Right ventricle myocardium superior (tissue), 1 donor: ENCODE data around the gene SLC7A6. TPM values are rescaled to one million over a fixed set of nuclear protein-coding genes. Genes with fewer than 3 reads are reported as not detected.

Source experiments
- ATAC-seq: fragments of 200-7000 bp; cut with Tn5 transposase; one replicate; pipeline ENCODE4 v1.9.1; 2020; ENCODE audit warnings: mild to moderate bottlenecking; ENCODE audit not compliant: poor library complexity
- DNase-seq: peaks from one replicate; pipeline ENCODE4 v3.0.0-alpha.2; 2020
- intact Hi-C: fragments of 100-400 bp; cut with DNase I; formaldehyde crosslinking; loops from one replicate; pipeline ENCODE4 v1.11.2; 2022
- total RNA-seq: library from RNA; stranded (reverse); fragmentation: NEBNext Ultra II Directional; extraction: Animal tissue kit (Norgen Biotek cat#: 25700); gene quantifications from one replicate; pipeline ENCODE4 v1.2.1, GENCODE V29; 2021
- donor health status: DM: no; HTN: yes; CAD: no; lungs with severe emphysema.

SLC7A6 gene
- total RNA-seq, 1 donor from 2014 or later = 38.7 TPM

DNA sequence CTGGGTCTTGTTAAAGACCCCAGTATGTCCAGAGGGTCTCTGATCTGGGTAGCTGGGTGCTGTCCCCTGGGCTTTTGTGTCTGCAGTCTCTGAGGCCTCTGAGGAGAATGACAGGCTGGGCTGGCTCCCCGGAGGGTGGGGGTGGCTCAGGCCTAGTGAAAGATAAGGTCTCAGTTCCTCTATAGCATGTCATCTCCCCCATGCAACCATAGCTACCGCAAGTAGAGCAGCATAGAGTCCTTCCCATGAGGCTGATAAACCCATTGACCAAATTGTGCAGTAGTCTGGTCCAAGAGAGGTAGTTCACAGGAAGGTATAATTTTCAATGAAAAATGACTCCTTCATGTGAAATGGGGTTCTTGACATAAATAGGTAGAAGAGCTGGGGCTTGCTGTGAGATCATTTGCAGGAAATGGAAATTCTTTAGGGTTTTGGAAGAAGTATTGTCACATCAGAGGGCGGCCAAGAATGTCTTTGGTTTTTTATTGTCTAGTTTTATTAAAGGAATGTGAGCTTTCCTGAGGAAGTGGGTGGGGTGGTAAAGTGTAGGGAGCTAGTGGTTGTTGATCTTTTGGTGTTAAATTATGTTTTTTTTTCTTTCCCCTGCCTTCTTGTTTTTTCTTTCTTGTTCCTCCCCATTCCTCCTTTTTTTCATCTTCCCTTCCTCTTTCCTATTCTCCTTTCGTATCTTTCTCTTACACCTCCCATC, 25.4 kb downstream of the SLC7A6 start:
- ATAC-seq (no peak), DNase-seq (no peak)
- intact Hi-C loops = no loop called here

DNA sequence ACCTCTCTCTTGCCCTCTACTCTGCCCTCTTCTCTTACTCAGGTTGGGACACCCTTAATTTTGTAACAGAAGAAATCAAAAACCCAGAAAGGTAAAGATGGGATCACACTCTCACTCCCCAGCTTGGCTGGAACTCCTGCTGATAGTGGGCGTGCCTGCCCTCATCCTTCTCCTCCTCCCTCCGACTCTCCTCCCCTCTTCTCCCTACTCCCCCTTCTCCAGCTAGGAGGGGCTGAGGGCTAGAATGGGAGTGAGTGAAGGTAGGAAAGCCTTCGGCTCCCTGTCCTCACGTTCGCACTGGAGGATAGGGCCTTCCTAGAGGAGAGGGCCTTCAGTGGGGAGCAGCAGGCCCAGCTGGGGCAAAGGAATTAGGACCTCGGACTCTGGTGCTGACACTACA, 26.1 kb downstream of the SLC7A6 start:
- intact Hi-C loops = no loop called here
- DNase-seq (no peak), ATAC-seq (no peak)

DNA sequence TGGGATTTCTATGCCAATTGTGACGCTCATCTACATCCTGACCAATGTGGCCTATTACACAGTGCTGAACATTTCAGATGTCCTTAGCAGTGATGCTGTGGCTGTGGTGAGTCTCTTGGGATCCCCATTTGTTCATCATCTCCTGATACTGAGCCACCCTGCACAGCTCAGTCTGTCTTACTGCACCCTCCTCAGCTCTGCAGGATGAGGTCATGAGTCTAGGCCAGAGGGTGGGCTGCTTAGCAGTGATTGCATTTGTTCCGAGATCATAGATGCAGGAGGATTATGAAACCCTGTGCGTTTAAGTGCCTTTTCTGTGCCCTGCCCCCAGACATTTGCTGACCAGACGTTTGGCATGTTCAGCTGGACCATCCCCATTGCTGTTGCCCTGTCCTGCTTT, 26.9 kb downstream of the SLC7A6 start:
- intact Hi-C loops = no loop called here
- DNase-seq (no peak), ATAC-seq (no peak)

DNA sequence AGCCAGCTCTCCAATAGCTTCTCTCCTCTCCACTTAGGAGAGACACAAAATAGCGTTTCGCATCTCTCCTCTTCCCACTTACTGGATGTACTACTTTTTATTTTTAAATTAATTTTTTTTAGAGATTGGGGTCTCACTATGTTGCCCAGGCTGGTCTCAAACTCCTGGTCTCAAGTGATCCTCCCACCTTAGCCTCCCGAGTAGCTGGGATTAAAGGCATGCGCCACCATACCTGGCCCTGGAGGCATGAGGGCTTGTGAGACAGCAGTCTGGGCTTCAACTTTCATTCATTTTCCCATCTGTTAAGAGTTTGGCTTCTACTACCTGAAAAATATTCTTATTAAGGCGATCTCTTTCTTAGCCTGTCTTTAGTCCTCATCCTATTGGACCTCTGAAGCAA, 28.1 kb downstream of the SLC7A6 start:
- DNase-seq (no peak), ATAC-seq (no peak)
- intact Hi-C loops = no loop called here

DNA sequence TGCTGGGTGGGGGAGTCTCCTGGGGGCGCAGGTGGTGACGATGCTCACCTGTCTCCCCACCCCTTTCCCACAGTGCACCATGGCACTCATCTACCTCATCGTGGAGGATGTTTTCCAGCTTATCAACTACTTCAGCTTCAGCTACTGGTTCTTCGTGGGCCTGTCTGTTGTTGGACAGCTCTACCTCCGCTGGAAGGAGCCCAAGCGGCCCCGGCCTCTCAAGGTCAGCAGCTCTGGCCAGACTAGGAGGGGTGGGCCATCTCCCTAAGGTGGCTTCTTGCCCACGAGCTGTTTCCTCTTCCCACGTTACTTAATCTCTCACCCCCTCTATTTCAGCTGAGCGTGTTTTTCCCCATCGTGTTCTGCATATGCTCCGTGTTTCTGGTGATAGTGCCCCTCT, 32.0 kb downstream of the SLC7A6 start:
- ATAC-seq (peak; percentile 52), DNase-seq (peak; percentile 69)
- intact Hi-C loops = no loop called here

DNA sequence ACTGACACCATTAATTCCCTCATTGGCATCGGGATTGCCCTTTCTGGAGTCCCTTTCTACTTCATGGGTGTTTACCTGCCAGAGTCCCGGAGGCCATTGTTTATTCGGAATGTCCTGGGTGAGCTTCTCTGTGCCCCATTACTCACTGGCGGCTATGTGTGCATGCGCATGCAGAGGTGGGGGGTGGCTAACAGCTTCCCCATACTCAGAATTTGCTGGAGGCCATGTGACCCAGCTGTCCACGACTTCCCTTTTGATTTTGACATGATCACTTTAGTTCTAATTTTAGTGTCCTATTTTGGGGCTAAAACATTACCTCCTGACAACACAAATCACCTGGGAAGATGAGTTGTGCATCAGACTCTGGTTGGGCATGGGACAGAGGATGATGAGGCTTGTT, 32.4 kb downstream of the SLC7A6 start:
- intact Hi-C loops = no loop called here
- ATAC-seq (no peak), DNase-seq (no peak)

DNA sequence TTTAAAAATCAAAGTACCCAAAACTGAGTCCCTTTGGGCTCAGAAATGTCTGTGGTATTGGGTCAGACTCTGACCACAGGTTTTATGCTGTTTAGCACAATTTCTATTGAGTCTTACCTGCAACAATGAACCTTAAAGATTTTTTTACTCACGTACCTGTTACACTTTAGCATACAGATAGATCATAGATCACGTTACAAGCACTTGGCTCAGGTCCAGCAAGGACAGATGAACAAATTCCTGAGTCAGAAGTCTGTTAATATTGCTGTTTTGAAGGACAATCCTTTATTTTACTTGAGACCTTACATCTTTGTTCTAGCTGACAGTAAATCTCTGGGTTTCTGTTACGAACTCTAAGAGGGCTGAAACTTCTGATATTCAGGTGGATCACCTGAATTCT, 33.6 kb downstream of the SLC7A6 start:
- DNase-seq (no peak), ATAC-seq (no peak)
- intact Hi-C loops = no loop called here

DNA sequence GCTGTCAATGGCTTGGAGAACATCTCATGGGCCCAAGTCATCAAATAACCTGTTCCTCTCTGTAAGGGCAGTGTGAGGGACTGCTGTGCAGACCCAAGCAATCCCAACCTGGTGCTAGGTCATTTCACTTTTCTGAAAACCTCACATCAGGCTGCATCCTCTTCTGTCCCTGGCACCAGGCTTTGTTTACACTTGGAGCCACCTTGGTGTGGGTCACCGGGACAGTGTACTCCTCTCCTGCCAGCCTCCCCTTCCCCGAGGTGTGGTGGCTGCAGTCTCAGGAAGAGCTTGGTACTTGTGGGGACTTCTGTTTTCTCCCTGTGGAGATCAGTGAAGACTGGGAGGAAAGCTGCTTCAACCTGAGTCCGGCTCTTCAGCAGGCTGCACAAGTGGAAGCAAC, 34.0 kb downstream of the SLC7A6 start:
- DNase-seq (no peak), ATAC-seq (no peak)
- intact Hi-C loops = no loop called here

DNA sequence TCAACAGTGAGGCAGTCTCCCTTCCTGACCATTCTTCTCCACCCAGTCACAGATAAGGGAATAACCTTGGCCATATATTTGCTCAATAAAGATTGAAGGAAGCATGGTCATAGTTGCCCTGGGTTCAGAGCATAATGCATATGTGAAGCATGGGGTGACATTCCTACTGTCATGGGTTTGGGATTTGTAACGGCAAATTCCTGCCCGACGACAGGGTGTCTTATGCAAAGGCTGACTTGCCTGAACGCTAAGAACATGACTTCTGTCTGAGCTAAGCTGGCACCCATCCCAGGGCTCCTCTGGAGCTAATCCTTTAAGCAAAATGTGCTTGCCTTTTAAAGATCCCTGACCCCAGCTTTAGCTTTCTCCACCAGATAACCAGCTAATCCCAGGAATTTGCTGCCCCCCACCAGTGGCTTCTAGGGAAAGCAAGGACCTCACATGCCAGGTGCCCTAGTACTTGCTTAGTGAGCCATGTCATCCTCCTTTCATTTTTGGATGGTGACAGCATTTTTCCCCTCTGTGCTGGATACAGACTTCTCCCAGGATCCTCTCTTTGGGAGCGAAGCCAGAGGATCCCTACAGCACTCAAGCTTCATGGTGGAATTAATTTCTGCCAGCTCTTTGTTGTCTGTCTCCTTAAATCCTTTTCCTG, 34.7 kb downstream of the SLC7A6 start:
- intact Hi-C loops = no loop called here
- ATAC-seq (peak; percentile 50), DNase-seq (peak; percentile 79)

DNA sequence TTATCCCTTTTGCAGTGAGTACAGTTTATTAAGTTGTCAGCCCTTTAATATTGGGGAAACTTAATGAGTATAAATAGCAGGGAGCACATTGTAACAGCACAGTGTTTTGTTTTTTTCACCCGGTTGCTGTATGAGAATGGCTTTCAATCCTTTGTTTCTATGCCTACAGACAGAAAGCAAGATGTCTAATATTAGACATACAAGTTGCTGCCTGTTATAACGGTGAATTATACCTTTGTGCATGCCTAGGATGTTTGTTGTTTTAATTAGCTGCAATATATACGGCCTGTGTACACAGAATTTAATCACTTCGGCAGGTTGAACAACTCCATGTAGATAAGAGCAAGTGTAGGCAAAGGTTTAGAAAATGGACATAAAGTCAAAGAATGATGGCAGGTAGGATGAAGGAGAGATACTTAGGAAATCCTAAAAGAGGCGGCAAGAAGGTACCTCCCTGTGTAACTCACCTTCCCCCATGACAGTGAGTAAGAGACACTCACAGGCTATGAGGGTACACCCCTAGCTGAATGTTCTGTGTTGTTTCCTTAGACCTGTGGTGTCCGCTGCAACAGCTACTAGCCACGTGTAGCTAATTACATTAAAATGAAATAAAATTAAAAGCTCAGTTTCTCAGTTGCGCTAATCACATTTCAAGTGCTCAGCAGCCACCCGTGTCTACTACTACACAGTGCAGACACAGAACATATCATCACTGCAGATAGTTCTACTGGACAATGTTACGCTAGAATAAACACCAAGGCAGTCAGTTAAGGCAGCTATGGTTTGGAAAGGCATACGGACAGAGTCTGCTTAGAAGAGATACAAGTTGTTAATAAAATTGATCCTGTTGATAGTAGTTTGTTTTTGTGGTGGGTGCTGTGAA, 35.5 kb downstream of the SLC7A6 start:
- intact Hi-C loops = no loop called here
- DNase-seq (no peak), ATAC-seq (peak; percentile 23)

DNA sequence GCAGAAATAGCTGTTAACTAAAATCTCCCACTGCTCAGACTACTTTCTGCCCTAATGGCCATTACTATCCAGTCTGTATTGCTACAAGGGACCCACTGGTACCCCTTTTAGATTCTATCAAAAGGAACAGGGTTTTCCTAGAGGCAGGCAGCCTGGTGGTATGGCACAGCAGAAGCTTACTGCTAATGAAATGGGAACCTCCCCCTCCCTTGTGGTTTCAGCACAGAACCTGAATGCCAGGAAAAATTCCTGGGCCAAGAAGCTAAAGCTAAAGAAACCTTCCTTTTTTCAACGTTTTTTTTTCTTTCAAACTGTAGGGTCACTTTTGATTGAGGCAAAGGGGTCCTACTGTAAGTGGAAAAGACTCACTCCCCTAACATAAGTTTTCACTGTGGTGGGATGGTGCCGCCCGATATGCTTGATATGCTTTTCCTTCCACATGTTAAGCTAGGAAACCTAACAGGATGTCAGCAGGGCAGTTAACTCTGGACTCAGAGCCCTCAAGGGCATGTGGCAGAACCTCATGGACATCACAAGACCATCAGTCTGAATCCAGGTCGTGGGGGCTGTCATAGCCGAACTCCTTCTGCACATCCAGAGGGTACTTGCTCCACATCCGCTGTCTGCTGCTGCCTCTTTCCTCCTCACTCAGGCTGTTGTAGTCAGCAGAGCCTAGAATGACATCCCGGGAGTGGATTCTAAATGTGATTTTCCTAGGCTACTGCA, 36.6 kb downstream of the SLC7A6 start:
- intact Hi-C loops = no loop called here
- ATAC-seq (no peak), DNase-seq (no peak)

DNA sequence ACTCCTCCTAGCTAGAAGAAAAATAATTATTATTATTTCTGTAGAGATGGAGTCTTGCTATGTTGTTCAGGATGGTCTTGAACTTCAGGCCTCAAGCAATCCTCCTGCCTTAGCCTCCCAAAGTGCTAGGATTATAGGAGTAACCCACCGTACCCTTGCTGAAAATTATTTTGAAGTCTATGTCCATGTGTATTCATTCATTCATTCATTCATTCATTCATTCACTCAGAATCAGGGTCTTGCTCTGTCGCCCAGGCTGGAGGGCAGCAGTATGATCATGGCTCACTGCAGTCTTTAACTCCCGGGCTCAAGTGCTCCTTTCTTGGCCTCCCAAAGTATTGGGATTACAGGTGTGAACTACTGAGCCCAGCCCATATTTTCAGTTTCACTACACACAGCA, 42.3 kb downstream of the SLC7A6 start:
- DNase-seq = no peak
- ATAC-seq = no peak
- intact Hi-C loops = no loop called here

DNA sequence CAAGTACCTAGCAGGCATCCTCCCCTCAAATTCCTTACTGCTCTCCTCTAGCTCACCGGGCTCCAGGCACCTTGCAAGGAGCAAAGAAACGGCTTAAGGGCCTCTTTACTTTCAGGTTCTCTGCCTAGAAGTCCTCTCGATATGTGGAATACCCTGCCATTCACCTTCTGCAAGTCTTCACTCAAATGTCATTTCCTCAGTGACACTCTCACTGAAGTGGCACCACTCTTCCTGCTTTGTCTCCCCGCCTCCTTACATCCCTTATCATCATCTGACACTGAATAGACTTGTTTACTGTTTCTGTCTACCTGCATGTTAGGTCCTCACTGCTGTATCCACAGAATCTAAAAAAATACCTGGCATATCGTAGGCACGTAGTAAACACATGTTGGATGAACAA, 45.5 kb downstream of the SLC7A6 start:
- DNase-seq = no peak
- no peak for ATAC-seq
- intact Hi-C loops = loop anchor here (5.0 kb wide), 1 partner anchor 47 kb away; the partner anchor contains the start of gene SLC7A6

DNA sequence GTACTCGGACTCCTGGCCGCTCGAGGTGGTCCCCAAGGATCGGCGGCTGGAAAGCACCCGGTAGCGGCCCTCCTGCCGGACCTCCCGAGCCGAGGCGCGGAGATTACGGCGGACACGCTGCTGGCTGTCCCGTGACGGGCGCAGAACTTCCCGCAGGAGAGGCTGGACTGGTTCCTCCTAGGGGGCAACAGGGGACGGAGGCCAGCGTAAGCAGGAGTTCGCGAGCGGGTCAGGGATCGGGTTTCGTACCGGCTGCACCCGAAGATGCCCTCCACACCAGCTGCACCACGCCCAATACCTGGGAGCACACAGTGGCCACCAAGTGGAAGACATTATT, 46.1 kb downstream of the SLC7A6 start:
- DNase-seq (no peak), ATAC-seq (peak; percentile 48)
- intact Hi-C loops = loop anchor here (5.0 kb wide), 1 partner anchor 48 kb away; the partner anchor contains the start of gene SLC7A6

DNA sequence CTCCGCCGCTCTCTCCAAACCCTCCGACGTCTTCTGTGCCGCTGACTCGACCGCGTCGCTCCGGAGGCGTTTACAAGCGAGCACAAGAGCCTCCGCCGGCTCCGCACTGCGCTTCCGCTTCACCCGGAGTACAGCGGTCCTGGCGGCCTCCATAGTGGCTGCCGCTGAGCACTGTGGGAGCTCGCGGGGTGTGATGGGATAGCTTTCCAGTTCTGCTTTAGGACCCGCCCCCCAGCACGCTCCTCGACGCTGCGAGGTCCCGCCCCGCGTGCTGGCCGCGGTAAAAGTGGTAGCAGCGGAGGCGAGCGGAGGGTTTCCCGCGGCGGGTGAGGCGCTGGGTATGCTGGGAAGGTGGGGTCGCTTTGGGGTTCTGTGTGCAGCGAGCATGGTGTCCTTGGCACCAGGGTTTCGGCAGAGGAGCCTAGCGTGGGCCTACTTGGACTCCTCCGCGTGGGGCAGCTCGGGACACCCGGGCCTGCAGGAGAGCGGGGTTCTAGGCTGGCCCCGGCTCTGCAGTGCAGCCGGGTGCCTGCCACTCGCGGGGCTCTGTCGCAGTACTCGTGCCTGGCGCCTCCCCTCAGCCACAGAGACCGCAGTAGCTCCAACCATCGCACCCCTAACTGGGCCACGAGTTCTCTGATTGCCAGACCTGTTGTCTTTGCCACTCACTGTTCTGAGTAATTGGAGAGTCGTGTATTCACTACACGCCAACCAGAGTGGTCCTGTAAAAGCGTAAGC, 46.6 kb downstream of the SLC7A6 start, which contains the start of the genes PRMT7 and SLC7A6OS:
Gene PRMT7 (plus strand): TSS at position 246 of the 738 bp plus-strand sequence. CDS start 4,961 bp downstream, outside the sequence.
Gene SLC7A6OS (minus strand): TSS at position 173 of the 738 bp plus-strand sequence. CDS start 20 bp downstream, at position 153.
- DNase-seq (peak; percentile 95), ATAC-seq (peak; percentile 100)
- intact Hi-C loops = loop anchor here (5.0 kb wide), 1 partner anchor 49 kb away; the partner anchor contains the start of gene SLC7A6

DNA sequence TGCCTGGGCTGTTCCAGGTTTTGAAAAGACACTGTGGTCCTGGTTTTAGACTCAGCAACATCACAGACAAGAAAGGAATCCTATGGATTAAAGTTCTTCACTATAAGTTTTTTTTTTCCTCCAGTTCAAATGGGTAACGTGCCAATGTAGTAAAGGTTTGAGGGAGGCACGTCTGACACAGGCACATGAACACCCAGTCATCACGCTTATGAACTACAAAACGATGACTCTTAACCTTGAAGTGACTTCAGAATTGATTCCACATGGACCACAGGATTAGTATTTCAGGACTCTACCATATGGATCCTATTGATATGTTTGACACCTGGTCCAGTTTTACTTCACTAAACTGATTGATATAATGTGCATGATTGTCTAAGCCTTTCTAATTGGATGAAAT, 48.8 kb downstream of the SLC7A6 start:
- DNase-seq (no peak), ATAC-seq (no peak)
- intact Hi-C loops = loop anchor here (5.0 kb wide), 1 partner anchor 51 kb away; the partner anchor contains the start of gene SLC7A6

DNA sequence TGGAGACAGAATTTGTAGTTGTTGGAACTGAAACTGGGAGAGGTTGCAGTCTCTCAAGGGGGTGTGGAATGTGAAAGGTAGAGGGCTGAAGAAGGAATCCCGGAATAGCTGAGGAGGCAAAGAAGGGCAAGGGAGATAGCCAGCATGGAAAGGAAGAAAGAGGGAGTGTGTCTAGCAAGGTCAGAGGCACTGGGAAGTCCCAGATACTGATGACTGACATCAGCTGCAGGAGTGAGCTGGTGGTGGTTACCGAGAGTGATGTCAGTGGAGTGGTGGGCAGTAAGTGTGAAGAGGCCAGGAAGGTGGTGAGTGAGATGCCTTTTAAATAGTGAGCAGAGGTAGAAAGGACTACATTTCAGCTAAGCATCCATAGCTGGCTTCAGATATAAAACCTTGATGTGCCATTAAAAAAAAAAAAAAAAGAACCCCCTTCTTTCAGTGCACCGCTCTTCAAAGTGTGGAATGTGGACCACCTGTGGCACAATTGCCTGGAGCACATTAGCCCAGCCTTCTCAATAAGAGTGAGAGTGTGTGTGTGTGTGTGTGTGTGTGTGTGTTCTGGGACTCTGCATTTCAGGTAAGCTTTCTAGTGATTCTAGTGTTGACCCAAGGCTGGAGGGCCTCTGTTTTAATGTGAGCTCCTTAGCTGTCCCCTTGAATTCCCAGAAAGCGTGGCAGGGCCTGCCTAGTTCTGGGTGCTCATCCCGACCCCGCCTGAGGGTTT, 55.0 kb downstream of the SLC7A6 start:
- intact Hi-C loops = no loop called here
- ATAC-seq (no peak), DNase-seq (no peak)
